SU-DHL-6 (cell line): ENCODE results near the gene BMERB1.

Source experiments
- H2AFZ ChIP-seq: fragments of 200-600 bp; sonication (generic); 2 replicates; pipeline ENCODE4 v1.6.1; 2014; ENCODE audit warnings: low read depth, mild to moderate bottlenecking, moderate library complexity, mixed read lengths, antibody characterized with exemption, low read length; ENCODE audit not compliant: severe bottlenecking
- H3F3A ChIP-seq: fragments of 200-600 bp; shearing (Covaris generic); 2 replicates; pipeline ENCODE4 v1.6.0; 2016; ENCODE audit warnings: antibody characterized with exemption, mild to moderate bottlenecking; ENCODE audit not compliant: insufficient read depth
- H3K27ac ChIP-seq: fragments of 200-600 bp; sonication (generic); 2 replicates; pipeline ENCODE4 v1.5.1; 2016; ENCODE audit warnings: low read depth, mild to moderate bottlenecking, low read length, moderate library complexity, mixed read lengths
- H3K27me3 ChIP-seq: fragments of 200-600 bp; sonication (generic), shearing (Covaris generic); 2 replicates; pipeline ENCODE4 v1.6.0; 2014; ENCODE audit warnings: mild to moderate bottlenecking, low read length
- H3K36me3 ChIP-seq: fragments of 200-600 bp; sonication (generic); 2 replicates; pipeline ENCODE4 v1.6.1; 2014; ENCODE audit warnings: mild to moderate bottlenecking, low read length, mixed read lengths
- H3K4me2 ChIP-seq: fragments of 300-600, 200-600 bp; shearing (Covaris generic), sonication (generic); 2 replicates; pipeline ENCODE4 v1.6.0; 2014; ENCODE audit warnings: low read length, low read depth, mild to moderate bottlenecking; ENCODE audit not compliant: poor library complexity, severe bottlenecking
- H3K4me3 ChIP-seq: fragments of 200-600 bp; sonication (generic); 2 replicates; pipeline ENCODE4 v1.5.1; 2014; ENCODE audit warnings: antibody characterized with exemption, low read length, mild to moderate bottlenecking, mixed read lengths; ENCODE audit not compliant: insufficient read depth, poor library complexity, severe bottlenecking
- H3K79me2 ChIP-seq: fragments of 200-600 bp; sonication (generic); 2 replicates; pipeline ENCODE4 v1.6.1; 2014; ENCODE audit warnings: mild to moderate bottlenecking, low read length, moderate library complexity; ENCODE audit not compliant: insufficient read depth
- H3K9ac ChIP-seq: fragments of 200-600 bp; sonication (generic); 2 replicates; pipeline ENCODE4 v1.7.0; 2014; ENCODE audit warnings: mild to moderate bottlenecking, low read length
- H3K9me2 ChIP-seq: fragments of 200-600 bp; sonication (generic); replicated peaks from 2 replicates; pipeline ENCODE4 v1.6.1; 2014; ENCODE audit warnings: low read length; ENCODE audit not compliant: insufficient read depth
- H3K9me3 ChIP-seq: fragments of 200-600 bp; sonication (generic); 2 replicates; pipeline ENCODE4 v1.6.1; 2014; ENCODE audit warnings: low read length, mixed read lengths; ENCODE audit not compliant: insufficient read depth
- H4K20me1 ChIP-seq: fragments of 200-600 bp; sonication (generic); 2 replicates; pipeline ENCODE4 v1.6.1; 2014; ENCODE audit warnings: low read depth, mild to moderate bottlenecking, antibody characterized with exemption, low read length, moderate library complexity, mixed read lengths
- CTCF ChIP-seq: fragments of 200-600 bp; sonication (generic); IDR thresholded peaks from one replicate; pipeline ENCODE4 v1.5.1; 2017; ENCODE audit warnings: antibody characterized with exemption, mild to moderate bottlenecking, low read length, moderate library complexity; ENCODE audit not compliant: insufficient read depth, poor library complexity, severe bottlenecking
- EZH2phosphoT487 ChIP-seq: fragments of 200-600 bp; sonication (generic), shearing (Covaris generic); conservative IDR thresholded peaks from 2 replicates; pipeline ENCODE4 v1.6.1; 2018; ENCODE audit warnings: mild to moderate bottlenecking, antibody characterized with exemption, low read length, moderate library complexity, mixed read lengths

The BMERB1 gene

GRCh38 chr16:15502041-15502725 lies 67.8 kb downstream of the BMERB1 start:
- H3K79me2 ChIP-seq: no peaks in the 10 kb centered on the region
- TF ChIP-seq CTCF: no peak
- no peak for TF ChIP-seq EZH2phosphoT487
- no peaks in the 10 kb centered on the region for H4K20me1 ChIP-seq
- H3F3A ChIP-seq: no peaks in the 10 kb centered on the region
- H3K27me3 ChIP-seq: no peaks in the 10 kb centered on the region
- no peaks in the 10 kb centered on the region for H3K9me2 ChIP-seq
- no peaks in the 10 kb centered on the region for H3K36me3 ChIP-seq
- H2AFZ ChIP-seq: no peak overlapping the region
- H3K9me3 ChIP-seq: no peaks in the 10 kb centered on the region
- H3K4me3 ChIP-seq: no peak overlapping the region
- H3K9ac ChIP-seq: no peak overlapping the region
- H3K4me2 ChIP-seq: no peak overlapping the region
- no peak overlapping the region for H3K27ac ChIP-seq

- Histone ChIP-seq H4K20me1 (no peaks in the 10 kb centered on the region), H3K36me3 (no peaks in the 10 kb centered on the region), H3K4me3 (no peak overlapping the region), H3K27me3 (no peaks in the 10 kb centered on the region), H3K27ac (no peak overlapping the region), H3K9ac (no peak overlapping the region), H3K4me2 (no peak overlapping the region), H2AFZ (no peak overlapping the region), H3F3A (no peaks in the 10 kb centered on the region), H3K9me2 (no peaks in the 10 kb centered on the region), H3K9me3 (no peaks in the 10 kb centered on the region), H3K79me2 (no peaks in the 10 kb centered on the region)
- TF ChIP-seq EZH2phosphoT487 (no peak), CTCF (no peak)
Observed at GRCh38 chr16:15506441-15506840, 72.1 kb downstream of the BMERB1 start.

- Histone ChIP-seq H2AFZ (no peak overlapping the region), H4K20me1 (no peaks in the 10 kb centered on the region), H3K4me3 (no peak overlapping the region), H3K9ac (no peak overlapping the region), H3K27me3 (no peaks in the 10 kb centered on the region), H3K4me2 (no peak overlapping the region), H3K27ac (no peak overlapping the region), H3F3A (no peaks in the 10 kb centered on the region), H3K79me2 (no peaks in the 10 kb centered on the region), H3K9me2 (no peaks in the 10 kb centered on the region), H3K36me3 (no peaks in the 10 kb centered on the region), H3K9me3 (no peaks in the 10 kb centered on the region)
- TF ChIP-seq EZH2phosphoT487: no peak
- TF ChIP-seq CTCF: no peak
Observed at GRCh38 chr16:15507301-15507958, 73.0 kb downstream of the BMERB1 start.
